Fibroblast of the aortic adventitia (primary cell): Measurements from ENCODE around the gene SHMT1. TPM values are rescaled to one million over a fixed set of nuclear protein-coding genes. Genes with fewer than 3 reads are reported as not detected.

Experiments
- DNase-seq: peaks from one replicate; pipeline ENCODE4 v3.0.0-alpha.2; 2010; ENCODE audit warnings: low read depth
- H3K4me3 ChIP-seq: 2 replicates; pipeline ENCODE4 v1.5.1; 2011; ENCODE audit warnings: low read depth, mild to moderate bottlenecking, control low read depth, low read length, moderate library complexity
- total RNA-seq: library from RNA; depleted of rRNA; stranded (reverse); fragments of >200 nt; gene quantifications from 2 replicates; pipeline ENCODE4 v1.2.3, GENCODE V29; 2012; ENCODE audit warnings: low replicate concordance
- TF ChIP-seq, protein P1 (sequence below): IDR thresholded peaks from 2 replicates; pipeline ENCODE4 v1.5.1; 2011; ENCODE audit warnings: mild to moderate bottlenecking, low read length, control low read depth, inconsistent platforms; ENCODE audit not compliant: insufficient read depth

SHMT1 gene
- total RNA-seq, 1 donor, result 20.3 TPM

DNA sequence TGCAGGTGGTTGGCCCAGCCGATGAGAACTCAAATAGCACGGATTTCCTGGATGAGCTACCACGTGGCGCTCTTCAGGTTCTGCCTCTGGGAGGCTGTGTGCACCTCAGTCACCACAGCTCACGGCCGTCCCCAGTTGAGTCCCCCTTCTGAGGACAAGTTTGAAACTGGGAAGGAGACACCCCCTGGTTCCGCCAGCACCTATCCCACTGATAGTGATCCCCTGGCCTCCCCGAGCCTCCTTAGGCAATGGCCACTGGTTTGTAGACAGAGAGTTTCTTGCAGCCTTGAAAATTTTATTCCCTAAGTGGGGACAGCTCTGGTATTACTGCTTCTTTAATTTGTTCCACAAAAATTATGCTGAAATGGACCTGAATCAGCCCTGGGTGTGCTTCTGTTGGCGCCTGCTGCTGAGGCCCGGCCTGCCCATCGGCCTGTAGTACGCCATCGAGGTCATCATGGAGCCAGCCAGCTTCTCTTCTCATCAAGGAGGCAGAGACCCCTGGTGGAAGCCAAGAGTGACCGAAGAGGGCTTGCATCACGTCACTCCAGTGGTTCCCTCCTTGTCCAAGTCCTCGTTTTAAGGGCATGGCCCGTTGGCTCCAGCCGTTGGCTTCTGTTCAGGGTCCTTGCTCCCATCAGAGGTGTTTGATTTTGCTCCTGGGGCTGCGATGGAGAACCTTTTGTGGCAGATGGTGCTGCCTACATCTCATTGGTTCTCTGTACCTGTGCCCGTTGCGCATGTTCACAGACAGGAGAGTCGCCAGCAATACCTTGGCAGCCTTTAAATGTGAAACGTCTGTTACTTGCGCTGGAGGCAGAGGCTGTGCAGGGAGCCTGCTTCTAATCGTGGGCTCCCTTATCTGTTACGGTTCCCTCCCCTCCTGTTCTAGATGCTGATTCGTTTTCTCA lies 39.0 kb downstream of the SHMT1 start:
- H3K4me3 ChIP-seq, result no peak overlapping the region
- TF ChIP-seq, protein P1, sequence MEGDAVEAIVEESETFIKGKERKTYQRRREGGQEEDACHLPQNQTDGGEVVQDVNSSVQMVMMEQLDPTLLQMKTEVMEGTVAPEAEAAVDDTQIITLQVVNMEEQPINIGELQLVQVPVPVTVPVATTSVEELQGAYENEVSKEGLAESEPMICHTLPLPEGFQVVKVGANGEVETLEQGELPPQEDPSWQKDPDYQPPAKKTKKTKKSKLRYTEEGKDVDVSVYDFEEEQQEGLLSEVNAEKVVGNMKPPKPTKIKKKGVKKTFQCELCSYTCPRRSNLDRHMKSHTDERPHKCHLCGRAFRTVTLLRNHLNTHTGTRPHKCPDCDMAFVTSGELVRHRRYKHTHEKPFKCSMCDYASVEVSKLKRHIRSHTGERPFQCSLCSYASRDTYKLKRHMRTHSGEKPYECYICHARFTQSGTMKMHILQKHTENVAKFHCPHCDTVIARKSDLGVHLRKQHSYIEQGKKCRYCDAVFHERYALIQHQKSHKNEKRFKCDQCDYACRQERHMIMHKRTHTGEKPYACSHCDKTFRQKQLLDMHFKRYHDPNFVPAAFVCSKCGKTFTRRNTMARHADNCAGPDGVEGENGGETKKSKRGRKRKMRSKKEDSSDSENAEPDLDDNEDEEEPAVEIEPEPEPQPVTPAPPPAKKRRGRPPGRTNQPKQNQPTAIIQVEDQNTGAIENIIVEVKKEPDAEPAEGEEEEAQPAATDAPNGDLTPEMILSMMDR, result no peak
- no peak for DNase-seq

DNA sequence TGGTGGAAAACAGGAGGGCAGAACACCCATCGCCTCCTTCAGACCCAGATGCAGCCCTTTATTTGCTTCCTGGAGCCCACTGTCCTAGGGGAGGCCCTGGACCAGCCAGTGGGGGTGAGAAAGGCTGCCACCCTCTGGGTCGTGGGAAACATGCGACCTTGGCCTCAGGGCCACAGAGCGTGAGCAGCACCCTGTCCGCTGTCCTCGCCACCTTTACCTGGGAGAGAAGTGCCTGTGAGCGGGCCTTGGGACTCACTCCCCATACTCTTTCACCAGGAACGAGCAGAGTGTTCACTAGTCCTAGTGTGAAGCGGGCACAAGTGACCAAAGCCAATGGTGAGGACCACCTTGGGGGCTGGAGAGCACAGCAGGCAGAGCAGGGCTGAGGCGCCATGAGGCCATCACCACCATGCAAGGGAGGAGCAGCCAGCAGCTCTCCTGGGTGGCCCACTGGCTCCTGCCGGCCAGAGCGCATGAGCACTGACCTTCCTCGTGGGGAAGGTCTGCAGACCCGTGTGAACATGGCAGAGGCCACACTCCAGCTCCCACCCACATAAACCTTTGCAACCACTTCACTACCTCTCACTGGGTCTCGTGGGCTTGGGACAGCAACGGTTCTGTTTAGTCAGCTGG lies 39.7 kb downstream of the SHMT1 start:
- TF ChIP-seq, protein P1, result no peak
- no peak overlapping the region for H3K4me3 ChIP-seq
- DNase-seq, result no peak

DNA sequence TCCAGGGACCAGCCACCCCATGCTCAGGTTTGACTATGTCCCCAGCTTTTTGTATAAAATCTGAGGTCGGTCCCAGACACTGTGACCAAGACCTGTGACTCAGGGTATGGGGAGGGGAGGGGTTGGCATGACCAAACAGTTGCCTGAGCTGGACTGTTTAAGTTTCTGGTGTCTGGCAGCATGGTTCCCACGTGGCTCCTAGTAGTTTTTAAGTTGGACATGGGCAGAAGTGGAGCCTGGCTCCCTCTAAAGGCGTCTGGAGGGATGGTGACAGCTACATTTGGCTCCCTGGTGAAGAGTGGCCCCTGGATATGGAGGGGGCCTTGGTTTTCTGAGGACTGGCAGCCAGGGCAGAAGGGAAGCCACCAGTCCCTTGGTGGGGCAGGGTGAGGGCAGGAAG lies 40.3 kb downstream of the SHMT1 start:
- H3K4me3 ChIP-seq, result no peak overlapping the region
- TF ChIP-seq, protein P1, result peak; percentile 19
- no peak for DNase-seq

DNA sequence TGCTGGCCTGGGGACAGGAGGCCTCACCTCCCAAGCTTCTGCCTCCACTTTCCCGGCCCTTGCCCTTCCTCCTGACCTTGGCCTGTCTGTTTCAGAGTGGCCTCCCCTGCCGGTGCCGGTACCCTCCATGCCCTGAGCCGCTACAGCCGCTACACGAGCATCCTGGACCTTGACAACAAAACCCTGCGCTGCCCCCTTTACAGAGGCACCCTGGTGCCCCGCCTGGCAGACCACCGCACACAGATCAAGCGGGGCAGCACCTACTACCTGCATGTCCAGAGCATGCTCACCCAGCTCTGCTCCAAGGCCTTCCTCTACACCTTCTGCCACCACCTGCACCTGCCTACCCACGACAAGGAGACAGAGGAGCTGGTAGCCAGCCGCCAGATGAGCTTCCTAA lies 40.8 kb downstream of the SHMT1 start:
- TF ChIP-seq, protein P1, result no peak

DNA sequence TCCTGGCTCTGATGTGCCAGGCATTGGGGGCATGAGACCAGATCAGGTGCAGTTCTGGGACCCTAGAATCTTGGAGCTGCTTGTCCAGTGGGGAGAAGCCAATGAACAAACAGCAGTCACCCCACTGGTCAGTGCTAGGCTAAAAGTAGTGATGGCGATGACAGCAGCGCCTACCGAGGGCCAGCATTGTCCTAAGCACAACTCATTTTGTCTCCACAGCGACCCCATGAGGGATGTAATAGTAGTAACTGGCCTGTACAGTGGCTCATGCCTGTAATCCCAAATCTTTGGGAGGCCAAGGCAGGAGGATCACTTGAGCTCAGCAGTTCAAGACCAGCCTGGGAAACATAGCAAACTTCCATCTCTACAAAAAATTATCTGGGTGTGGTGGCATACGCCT lies 42.0 kb downstream of the SHMT1 start:
- H3K4me3 ChIP-seq, result no peak overlapping the region
- no peak for DNase-seq
- TF ChIP-seq, protein P1, result no peak

More for the DNA sequence above, 40.8 kb downstream of the SHMT1 start:
- DNase-seq, result no peak
- H3K4me3 ChIP-seq, result no peak overlapping the region

DNA sequence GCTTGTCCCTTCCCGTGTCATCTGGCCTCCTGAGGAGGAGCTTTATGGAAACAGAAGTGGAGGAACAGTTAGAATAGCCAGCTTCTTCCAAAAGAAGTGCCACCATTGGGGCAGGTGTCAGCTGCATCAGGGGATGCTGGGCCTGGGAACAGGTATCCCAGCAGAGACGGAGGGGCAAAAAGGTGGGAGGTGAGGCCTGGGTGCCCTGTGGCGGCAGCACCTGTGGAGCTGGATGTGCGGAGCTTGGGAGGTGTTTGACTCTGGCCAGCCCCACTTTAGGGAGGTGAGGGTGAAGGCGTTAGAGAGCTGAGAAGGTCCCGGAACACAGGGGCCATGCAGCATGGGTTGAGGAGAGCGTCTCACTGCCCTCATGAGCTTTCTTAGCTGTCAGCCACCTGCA lies 43.0 kb downstream of the SHMT1 start:
- H3K4me3 ChIP-seq, result peak overlapping the region; percentile 49
- no peak for DNase-seq
- TF ChIP-seq, protein P1, result no peak
